Fibroblast of villous mesenchyme (primary cell): ENCODE measurements around the gene S100A11. TPM values are rescaled to one million over a fixed set of nuclear protein-coding genes. Genes with fewer than 3 reads are reported as not detected.

ENCODE experiments used
- DNase-seq: peaks from one replicate; pipeline ENCODE4 v3.0.0-alpha.2; 2010; ENCODE audit warnings: low read depth
- H3K4me3 ChIP-seq: 2 replicates; pipeline ENCODE4 v1.5.1; 2011; ENCODE audit warnings: low read depth, mild to moderate bottlenecking, low read length
- total RNA-seq: library from RNA; depleted of rRNA; stranded (reverse); fragments of >200 nt; gene quantifications from 2 replicates; pipeline ENCODE4 v1.2.3, GENCODE V29; 2012
- TF ChIP-seq, protein P1 (sequence below): IDR thresholded peaks from 2 replicates; pipeline ENCODE4 v1.5.1; 2012; ENCODE audit warnings: low read depth, mild to moderate bottlenecking, low read length; ENCODE audit not compliant: insufficient read depth

The S100A11 gene
- total RNA-seq, 1 donor = 126 TPM

DNA sequence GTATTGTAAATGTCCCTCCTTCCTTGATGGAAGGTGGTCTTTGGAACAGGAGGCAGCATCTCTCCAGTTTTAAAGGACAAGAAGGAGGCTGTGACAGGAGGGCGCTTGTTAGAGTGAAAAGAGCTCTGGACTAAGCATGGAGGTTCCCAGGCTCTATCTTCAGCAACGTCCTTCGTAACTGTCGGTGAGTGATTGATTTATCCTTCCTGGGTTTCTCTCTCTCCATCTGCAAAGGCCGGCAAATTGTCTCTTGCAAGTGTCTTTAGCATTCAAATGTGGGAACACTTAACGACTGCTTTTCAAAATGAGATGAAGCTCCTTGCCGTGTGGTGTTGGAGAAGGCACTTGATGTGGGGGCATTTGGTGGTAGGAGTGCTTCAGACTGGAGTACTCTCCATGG lies 15.2 kb downstream of the S100A11 start:
- TF ChIP-seq, protein P1, sequence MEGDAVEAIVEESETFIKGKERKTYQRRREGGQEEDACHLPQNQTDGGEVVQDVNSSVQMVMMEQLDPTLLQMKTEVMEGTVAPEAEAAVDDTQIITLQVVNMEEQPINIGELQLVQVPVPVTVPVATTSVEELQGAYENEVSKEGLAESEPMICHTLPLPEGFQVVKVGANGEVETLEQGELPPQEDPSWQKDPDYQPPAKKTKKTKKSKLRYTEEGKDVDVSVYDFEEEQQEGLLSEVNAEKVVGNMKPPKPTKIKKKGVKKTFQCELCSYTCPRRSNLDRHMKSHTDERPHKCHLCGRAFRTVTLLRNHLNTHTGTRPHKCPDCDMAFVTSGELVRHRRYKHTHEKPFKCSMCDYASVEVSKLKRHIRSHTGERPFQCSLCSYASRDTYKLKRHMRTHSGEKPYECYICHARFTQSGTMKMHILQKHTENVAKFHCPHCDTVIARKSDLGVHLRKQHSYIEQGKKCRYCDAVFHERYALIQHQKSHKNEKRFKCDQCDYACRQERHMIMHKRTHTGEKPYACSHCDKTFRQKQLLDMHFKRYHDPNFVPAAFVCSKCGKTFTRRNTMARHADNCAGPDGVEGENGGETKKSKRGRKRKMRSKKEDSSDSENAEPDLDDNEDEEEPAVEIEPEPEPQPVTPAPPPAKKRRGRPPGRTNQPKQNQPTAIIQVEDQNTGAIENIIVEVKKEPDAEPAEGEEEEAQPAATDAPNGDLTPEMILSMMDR = no peak
- DNase-seq = no peak
- H3K4me3 ChIP-seq = no peak overlapping the region

DNA sequence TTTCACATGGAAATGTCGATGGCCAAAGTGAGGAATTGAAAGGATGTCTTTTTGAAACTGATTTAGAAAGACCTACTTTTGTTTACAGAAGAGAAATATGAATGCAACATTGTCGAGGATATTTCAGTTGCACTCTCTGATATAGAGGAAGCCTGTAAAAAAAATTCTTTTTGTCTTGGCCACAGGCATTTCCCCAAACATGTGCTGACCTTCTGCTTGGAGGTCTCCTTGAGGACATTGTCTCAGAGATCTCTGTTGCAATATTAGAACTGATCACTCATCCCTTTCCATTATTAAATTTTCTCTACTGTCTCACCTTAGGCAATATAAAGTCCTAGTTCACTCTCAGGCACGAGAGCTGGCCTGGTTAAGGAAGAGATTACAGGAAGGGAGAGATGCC lies 16.0 kb downstream of the S100A11 start:
- TF ChIP-seq, protein P1 = no peak
- no peak overlapping the region for H3K4me3 ChIP-seq
- DNase-seq = no peak

DNA sequence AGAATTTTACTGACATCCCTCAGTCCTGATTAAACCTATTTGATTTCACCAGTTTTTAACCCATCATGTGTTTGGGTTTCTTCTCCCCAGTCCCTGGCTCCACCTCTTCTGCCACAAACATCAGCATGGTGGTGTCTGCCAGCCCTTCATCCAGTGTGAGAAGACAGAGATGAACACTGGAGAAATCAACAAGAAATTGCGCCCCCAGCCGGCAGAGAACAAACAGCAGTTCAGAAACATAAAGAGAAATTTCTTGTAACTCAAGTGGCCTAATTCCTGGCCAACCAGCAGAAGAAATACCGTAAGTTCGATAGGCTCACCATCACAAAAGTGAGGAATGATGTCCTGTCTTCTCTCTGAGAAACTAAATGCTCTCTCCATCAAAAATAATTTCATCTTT lies 18.3 kb downstream of the S100A11 start:
- TF ChIP-seq, protein P1 = peak; percentile 54
- no peak overlapping the region for H3K4me3 ChIP-seq
- DNase-seq = peak; percentile 23

DNA sequence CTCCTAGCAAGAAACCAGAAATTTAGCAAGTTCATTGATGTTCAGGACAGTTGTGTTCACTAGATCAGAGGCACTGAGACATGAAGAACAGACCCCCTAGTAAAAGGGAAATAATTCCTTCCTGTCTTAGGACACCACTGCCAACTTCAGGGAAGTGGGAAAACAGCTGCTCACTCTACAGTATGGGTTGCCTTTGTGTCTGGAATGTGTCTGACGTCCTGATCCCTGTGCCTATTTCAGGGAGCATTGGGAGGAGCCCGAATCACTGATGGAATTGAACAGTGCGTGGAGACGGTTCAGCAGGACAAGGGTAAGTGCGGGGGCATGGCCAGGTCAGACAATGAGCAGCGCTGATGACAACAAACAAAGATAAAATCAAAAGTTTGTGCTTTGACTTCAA lies 21.0 kb downstream of the S100A11 start:
- no peak overlapping the region for H3K4me3 ChIP-seq
- no peak for DNase-seq
- TF ChIP-seq, protein P1 = no peak

DNA sequence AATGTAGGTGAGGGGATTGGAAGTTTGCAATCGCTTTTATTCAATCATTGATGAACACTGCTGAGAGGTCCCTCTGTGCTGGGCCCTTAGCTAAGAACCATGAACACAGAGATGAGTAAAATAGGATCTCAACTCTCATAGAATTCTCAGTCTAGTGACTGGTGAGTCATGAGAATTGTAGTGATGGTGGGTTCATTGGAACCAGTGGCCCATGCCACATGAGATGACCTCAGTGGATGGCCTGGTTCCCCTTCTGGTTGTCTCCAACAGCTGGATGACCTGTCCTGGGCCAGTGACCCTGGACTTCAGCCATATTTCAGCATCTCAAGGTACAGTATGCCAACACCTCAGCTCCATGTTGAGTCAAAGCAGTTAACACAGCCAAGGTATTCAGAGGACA lies 21.9 kb downstream of the S100A11 start:
- TF ChIP-seq, protein P1 = no peak
- no peak for DNase-seq
- no peak overlapping the region for H3K4me3 ChIP-seq

DNA sequence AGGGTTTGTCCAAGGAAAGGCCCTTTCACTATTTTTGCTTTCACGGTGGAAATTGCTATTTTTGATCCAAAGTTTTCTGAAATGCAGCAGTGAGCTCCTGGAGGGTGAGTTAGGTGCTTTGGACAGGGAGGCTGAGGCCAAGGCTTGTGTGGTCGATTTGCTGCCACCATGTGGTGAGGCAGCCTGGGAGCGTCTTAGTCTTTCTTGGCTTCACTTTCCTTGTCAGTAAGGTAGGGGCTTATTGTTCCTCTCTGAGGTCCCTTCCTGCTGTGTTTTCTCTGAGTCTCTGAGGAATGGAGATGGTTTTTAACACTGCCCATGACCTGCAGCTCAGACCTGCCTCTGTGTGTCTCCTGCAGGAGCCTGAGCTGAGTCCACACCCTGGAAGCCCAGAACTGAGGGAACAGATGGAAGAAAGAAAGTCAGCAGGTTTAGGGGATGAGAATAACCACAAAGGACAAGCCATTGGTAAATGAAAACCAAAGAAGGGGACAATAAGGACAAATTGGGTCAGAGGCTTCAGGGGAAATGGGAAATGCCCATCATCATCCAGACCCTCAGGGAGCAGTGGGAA lies 23.1 kb downstream of the S100A11 start:
- peak; percentile 49 for DNase-seq
- H3K4me3 ChIP-seq = no peak overlapping the region
- TF ChIP-seq, protein P1 = peak; percentile 70

DNA sequence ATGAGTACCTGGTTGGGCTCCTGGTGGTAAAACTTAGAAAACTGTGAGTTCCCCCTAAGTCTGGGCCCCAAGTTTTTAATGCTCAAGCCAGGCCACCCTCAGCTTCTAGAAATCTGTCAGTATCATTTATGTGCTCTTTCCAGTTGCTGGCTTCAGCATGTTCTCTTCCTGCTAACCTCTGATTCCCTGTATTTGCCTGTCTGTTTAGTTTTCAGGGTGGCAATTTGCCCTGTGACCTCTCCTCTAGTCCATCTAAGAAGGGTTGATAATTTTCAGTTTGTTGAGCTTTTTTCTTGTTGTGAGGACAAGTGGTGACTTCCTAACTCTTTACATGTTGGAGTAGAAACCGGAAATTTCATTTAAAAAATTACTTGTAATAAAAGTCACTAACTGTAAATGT lies 27.1 kb downstream of the S100A11 start:
- TF ChIP-seq, protein P1 = no peak
- no peak for DNase-seq
- no peak overlapping the region for H3K4me3 ChIP-seq
